ENCODE results near the gene C3orf22.

The C3orf22 gene

GRCh38 chr3:126556637-126557414 lies 1.9 kb downstream of the C3orf22 start:
- DNase-seq (ENCODE audit: low spot score), result no peak

DNA sequence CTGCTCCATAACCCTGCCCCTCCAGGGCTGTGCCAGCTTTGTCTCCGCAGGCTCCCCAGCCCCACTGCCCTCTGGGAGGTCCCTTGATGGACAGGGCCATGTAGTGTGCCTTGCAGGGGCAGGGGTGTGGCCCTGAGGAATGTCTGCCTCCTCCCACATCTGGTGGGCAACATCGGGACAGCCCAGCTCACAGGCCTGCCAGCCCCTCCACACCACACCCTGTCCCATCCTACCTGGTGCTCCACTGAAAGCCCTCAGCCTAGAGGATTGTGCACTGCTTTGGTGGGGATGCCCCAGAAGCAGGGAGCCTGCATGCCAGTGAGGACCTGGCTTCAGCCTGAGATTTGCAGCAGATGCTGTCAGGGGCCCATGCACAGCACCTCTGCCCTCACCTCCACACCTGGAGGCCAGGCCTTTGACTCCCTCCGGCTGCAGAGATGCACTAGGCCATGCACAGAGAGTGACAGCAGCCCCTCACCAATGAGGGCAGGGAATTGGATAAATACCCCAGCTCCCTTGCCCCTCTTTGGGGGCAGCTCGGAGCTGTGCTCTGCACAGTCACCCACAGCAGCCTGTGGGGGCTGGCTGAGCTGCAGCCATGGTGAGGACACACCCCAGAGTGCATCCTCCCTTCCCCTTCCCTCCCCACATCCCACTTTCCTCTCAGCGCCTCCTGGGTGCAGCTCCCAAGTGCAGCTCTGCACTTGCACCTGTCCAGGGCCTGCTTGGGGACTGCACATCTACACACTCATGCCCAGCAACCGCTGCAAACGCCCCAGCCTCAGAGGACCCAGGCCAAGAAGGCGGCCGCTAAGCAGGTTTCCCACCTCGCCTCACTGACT lies 2.7 kb downstream of the C3orf22 start:
- no peak for DNase-seq (ENCODE audit: low spot score)

GRCh38 chr3:126554560-126555525 lies 3.9 kb downstream of the C3orf22 start:
- DNase-seq (ENCODE audit: low spot score), result no peak

GRCh38 chr3:126553284-126554084 lies 5.2 kb downstream of the C3orf22 start:
- no peak for DNase-seq (ENCODE audit: low spot score)

DNA sequence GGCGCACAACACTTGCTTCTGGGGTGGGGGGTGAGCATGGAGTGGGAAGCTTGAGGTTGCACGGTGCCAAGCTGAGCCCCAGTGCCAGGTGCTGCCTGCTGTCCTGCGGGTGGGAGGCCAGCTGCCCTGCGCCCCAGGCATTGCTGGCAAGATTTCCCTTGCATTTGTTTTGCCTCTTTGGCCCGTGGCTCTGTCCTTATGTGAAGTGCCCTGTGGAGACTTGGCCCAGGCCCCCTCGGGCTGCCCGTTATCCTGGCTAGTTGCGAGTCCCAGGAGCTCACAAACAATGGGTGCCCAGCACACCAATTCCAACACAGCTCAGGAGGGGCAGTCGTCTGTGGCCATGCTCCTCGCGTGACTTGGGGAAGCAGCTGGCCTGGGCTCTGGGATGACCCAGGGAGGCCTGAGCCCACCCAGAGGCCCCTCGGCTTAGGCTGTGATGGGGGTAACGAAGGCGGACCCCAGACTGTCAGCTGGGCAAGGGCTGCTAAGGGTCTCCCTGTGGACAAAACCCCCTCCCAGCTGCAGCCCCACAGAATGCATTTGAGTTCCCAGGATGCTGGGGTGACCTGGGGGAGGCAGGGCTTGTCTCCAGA lies 5.9 kb downstream of the C3orf22 start:
- DNase-seq (ENCODE audit: low spot score), result no peak

DNA sequence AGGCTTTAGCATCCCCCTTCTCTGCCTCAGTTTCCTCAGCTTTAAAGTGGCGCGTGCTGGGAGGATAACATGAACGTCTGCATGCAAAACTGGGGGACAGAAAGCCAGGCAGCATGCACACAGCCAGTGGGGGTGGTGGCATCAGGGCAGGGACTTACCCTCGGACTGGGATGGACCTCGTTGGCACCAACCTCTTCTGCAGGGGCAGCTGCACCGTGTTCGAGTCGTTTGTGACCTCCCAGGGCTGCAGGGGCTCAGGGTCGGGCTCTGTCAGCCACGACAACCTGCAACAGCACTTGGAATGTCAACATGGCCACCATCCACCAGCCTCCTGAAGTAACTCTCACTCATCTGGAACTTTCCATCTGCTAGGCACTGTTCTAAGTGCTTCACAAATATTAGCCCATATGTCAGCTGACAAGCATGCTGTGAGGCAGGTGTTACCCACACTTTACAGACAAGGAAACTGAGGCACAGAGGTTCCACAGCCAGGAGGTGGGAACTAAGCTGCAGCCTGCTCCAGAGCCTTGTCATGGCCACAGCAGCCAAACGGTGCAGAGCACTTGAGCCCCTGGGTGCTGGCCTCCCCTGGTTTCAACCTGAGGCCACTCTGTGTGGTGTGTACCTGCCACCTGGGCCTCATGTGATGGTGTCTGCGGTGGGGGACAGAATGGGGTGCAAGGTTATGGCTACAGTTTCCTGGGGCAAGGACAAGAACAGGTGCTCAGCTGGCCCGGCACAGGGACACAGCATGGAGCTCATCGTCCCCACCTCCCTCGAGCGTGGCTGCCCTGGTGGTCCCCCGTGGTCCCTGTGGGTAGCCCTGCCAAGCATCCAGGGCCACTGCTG lies 6.7 kb downstream of the C3orf22 start:
- no peak for DNase-seq (ENCODE audit: low spot score)

- DNase-seq (ENCODE audit: low spot score), result no peak
Observed at GRCh38 chr3:126551121-126551838, 7.5 kb downstream of the C3orf22 start.

- no peak for DNase-seq (ENCODE audit: low spot score)
Observed at GRCh38 chr3:126550488-126551051, 8.2 kb downstream of the C3orf22 start.

- no peak for DNase-seq (ENCODE audit: low spot score)
Observed at GRCh38 chr3:126549861-126550487, 8.8 kb downstream of the C3orf22 start.

DNA sequence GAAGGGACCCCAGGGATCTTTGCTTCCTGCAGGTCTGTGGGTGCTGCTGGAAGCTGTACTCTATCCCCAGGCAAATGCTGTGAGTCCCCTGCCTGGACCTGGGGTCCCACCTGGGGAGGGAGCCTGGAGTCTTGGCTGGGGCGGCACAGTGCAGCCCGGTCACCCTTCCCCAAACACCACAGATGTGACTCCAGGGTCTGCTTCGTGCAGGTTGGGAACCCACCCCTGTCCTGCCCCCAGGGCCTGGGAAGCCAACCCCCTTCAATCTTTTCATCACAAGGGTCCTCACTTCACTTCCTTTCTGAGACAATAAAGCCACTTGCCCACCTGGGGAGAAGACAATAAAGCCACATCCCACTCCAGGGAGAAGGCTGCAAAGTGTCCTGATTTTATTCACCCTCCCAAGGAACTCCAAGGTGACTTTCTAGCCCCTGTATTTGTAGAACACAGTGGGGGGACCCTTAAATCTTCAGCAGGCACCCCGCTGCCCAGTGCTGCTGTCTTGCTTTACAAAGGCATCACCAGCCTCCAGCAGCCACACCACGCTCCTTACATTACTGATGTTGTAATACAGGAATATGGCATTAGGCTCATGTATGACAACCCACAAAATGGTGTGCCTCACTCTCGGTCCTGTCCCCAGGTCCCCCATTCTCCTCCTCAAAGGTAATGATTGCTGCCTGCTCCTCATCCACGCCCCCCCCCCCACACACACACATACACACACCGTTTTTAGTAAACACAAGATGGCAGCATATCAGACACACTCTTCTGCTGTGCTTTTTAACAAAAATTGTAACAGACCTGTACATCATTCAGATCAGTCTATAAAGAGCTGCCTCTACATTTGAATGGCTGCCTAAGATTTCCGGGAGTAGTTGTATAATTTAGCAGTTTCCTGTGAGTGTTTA lies 9.9 kb downstream of the C3orf22 start:
- DNase-seq (ENCODE audit: low spot score), result no peak

GRCh38 chr3:126547721-126548120 lies 11.0 kb downstream of the C3orf22 start:
- no peak for DNase-seq (ENCODE audit: low spot score)

DNA sequence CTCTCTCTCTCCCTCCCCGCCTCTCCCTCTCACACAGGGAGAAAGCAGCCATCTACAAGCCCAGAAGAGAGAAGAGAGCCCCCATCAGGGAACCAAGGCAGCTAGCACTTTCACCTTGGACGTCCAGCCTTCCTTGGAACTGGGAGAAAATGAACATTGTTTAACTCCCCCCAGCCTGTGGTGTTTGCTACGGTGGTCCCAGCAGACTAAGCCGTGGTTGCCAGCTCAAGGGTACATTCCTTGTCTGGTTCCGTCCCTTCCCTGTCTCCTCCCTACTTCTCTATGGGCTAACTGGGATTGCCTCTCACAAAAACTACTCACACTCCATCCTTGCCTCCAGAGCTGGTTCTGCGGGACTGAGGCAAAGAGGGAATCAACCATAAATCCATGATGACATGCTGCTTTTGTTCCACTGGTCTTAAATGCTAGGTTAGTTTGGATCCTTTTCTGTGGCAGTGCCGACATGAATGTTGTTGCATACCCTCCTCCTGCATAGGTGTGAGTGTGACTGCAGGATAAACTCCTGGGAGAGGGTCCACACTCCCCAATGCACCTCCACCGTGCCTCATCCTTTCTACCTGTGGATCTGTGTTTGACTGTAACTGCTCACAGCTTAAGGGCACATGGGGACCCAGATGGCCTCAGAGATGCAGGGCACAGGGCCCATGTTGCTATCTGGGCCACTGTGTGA lies 12.0 kb downstream of the C3orf22 start:
- no peak for DNase-seq (ENCODE audit: low spot score)

- DNase-seq (ENCODE audit: low spot score), result no peak
Observed at GRCh38 chr3:126546013-126546412, 12.7 kb downstream of the C3orf22 start.

GRCh38 chr3:126545544-126545943 lies 13.2 kb downstream of the C3orf22 start:
- no peak for DNase-seq (ENCODE audit: low spot score)

DNA sequence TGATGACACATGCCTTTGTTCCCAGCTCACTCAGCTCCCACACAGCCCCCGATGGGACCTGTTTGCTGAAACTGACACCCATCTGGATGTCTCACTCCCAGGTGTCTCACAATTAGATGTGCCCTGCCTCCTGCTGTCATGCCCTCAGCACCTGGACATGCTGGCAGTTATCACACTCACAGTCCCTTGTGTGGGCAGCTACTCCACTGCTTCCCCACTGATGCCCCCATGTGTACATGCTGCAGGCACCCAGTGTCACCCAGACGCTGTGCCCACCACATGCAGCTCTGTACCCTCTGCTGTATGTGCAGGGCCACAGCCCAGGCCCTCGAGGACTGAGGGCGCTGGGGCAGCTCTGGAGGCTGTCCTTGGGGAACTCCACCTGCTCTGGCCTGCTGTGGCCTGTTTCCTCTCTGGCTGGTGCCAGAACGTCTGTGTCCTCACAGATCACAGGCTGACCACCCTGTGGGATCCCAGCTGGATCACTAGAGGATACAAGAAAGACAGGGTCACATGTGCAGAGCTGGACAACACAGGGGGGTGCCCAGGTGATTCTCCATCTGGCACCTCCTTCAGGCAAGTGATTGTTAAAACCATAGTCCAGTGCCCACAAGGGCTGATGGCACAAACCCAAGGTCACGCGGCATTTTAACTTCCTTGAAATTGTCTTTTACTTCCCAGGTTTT lies 14.0 kb downstream of the C3orf22 start:
- DNase-seq (ENCODE audit: low spot score), result no peak

DNA sequence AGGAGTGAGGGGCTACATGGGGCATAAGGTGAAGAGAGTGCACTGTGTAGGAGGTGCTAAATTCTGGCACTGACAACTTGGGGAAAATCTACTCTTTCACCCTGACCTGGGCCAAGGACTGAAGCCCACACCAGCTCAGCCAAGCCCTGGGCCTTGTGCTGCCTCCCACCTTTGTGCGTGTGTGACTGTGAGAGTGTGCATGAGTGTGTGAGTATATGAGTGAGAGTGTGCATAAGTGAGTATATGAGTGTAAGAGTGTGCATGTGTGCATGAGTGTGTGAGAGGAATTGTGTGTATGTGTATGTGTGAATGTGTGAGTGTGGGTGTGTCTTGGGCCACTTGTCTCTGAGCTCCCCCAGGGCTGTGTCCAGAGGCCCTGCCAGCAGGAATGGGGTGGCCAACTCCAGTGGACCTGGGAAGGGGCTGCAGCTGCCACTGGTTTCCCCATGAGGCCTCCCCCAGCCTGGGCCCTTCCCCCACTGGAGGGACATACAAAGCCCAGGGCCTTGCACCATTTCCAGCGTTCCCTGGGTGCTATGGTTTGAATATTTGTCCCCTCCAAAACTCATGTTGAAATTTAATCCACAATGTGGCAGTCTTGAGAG lies 15.2 kb downstream of the C3orf22 start:
- DNase-seq (ENCODE audit: low spot score), result no peak

Data from LoVo (cell line).